ENCODE data around the gene GPC5. TPM values are rescaled to one million over a fixed set of nuclear protein-coding genes. Genes with fewer than 3 reads are reported as not detected.
A peak's percentile ranks its signal among the peaks of the same experiment; 100 is the strongest.

Gene GPC5
- total and polyA plus RNA-seq, 9 of the 15 experiments (the other 6 are each of a cell fraction or from before 2014, with no cell fraction given): 0.18 to 0.27 TPM; not detected in 7

DNA sequence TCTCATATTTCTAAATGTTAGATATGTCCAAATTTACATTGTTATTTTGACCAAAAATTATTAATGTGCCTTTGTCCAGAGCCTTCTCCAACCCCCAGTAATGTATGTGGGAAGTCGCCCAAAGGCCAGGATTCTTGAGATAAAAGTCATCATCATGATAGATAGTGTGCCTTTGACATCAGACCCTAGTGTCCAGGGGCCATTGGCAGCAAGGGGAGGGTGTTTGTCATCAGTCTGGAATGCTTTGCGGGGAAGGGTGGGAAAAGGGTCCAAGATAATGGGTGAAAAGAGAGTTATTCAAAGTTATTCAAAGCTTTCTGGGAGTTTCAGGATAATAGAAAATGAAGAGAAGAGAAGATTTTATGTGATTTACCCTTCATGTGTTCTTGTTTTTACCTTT is 918.6 kb downstream of the GPC5 start:
- ChIA-PET CTCF (ENCODE audit: low intra/inter-chr PET ratio) (no interaction called here), POLR2A (no interaction called here)
- no peak overlapping the region for H3K9ac ChIP-seq (ENCODE audit: insufficient read depth in 1 of 2, low read depth in 2 of 2, low read length in 2 of 2)
- H4K20me1 ChIP-seq (replicated peaks; ENCODE audit: control insufficient read depth, insufficient read depth, low read length): no peaks in the 10 kb centered on the region
- H3K9me1 ChIP-seq (ENCODE audit: control insufficient read depth, insufficient read depth, low read length): no peaks in the 10 kb centered on the region
- H3K4me1 ChIP-seq (replicated peaks in 1 of 2; ENCODE audit: control insufficient read depth in 2 of 2, insufficient read depth in 2 of 2, low read length in 2 of 2): no peaks in the 10 kb centered on the region
- no peaks in the 10 kb centered on the region for H3K27me3 ChIP-seq (ENCODE audit: control insufficient read depth in 2 of 2, insufficient read depth in 2 of 2, low read length in 2 of 2)
- H3K27ac ChIP-seq (ENCODE audit: extremely low read depth, low read depth, low read length): no peak overlapping the region
- H3K79me2 ChIP-seq (ENCODE audit: control insufficient read depth, insufficient read depth, low read length): no peaks in the 10 kb centered on the region
- H3K4me2 ChIP-seq (ENCODE audit: insufficient read depth, low read length): no peak overlapping the region
- TF ChIP-seq TCF7L2 (IDR thresholded peaks at IDR 0.05; ENCODE audit: low read depth, low read length) (no peak), RBM15 (IDR thresholded peaks at IDR 0.05; ENCODE audit: insufficient read depth, low read length) (no peak), NR2C2 (CRISPR knock-in tag; IDR thresholded peaks at IDR 0.05) (no peak), NR2C2 (tag; IDR thresholded peaks at IDR 0.05) (no peak), ZBTB8A (IDR thresholded peaks at IDR 0.05; ENCODE audit: partially characterized antibody) (peak; percentile 26), FOXJ2 (tag; IDR thresholded peaks at IDR 0.05) (peak; percentile 37; the same call in 1 of the 2 replicates), FUS (optimal IDR thresholded peaks at IDR 0.05; ENCODE audit: low read depth, low read length) (no peak), MTA3 (IDR thresholded peaks at IDR 0.05; ENCODE audit: borderline replicate concordance) (no peak)
- TF ChIP-seq, protein P1, sequence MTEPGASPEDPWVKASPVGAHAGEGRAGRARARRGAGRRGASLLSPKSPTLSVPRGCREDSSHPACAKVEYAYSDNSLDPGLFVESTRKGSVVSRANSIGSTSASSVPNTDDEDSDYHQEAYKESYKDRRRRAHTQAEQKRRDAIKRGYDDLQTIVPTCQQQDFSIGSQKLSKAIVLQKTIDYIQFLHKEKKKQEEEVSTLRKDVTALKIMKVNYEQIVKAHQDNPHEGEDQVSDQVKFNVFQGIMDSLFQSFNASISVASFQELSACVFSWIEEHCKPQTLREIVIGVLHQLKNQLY (CRISPR knock-in tag; conservative IDR thresholded peaks at IDR 0.05): 0 out of 4 replicates have a peak, but pooled peaks of 1 of the 2 experiments have one; percentile 70
- H2AFZ ChIP-seq (ENCODE audit: low read depth, low read length): no peak overlapping the region
- no peak overlapping the region for H3K4me3 ChIP-seq
- no peaks in the 10 kb centered on the region for H3K36me3 ChIP-seq (ENCODE audit: control insufficient read depth, insufficient read depth, low read length)
- in situ Hi-C loops (cut with MboI): no loop called here
- intact Hi-C loops (cut with micrococcal nuclease): no loop called here
- no peak for FAIRE-seq
- H3K9me3 ChIP-seq (replicated peaks; ENCODE audit: control insufficient read depth, insufficient read depth, low read depth, low read length): no peaks in the 10 kb centered on the region
- 0% methylated on average over 2 of the region's 2 CpGs for WGBS (ENCODE audit: insufficient coverage, low coverage, missing lambda C conversion rate)
- DNase-seq (ENCODE audit: extremely low read depth in 1 of 4, low spot score in 3 of 4): no peak
- ATAC-seq: no peak
- BruUV-seq (replicated peaks): no TSS peak
